WTC11 (cell line): ENCODE results near the gene ARHGAP15. TPM values are rescaled to one million over a fixed set of nuclear protein-coding genes. Genes with fewer than 3 reads are reported as not detected.

ENCODE experiments used
- ATAC-seq: fragments of 200-7000 bp; cut with Tn5 transposase; 2 replicates; pipeline ENCODE4 v1.10.0; 2021; ENCODE audit warnings: mild to moderate bottlenecking, moderate library complexity
- CTCF ChIA-PET: fragments of 300-600 bp; sonication (Branson Sonifier 250); formaldehyde crosslinking; loops from one replicate; lab custom pipeline; 2021; ENCODE audit warnings: antibody characterized with exemption; lab: Charles Lee
- POLR2A ChIA-PET: fragments of 350-600 bp; sonication (Branson Sonifier 250); formaldehyde crosslinking; loops from one replicate; lab custom pipeline; 2021; ENCODE audit warnings: antibody characterized with exemption; lab: Charles Lee
- DNase-seq: peaks from one replicate; pipeline ENCODE4 v3.0.0; 2021; ENCODE audit warnings: low spot score
- H3K27ac Mint-ChIP-seq: 2 replicates; pipeline ENCODE4 v1.8.0; 2021; ENCODE audit warnings: mixed read lengths
- H3K27me3 Mint-ChIP-seq: 2 replicates; pipeline ENCODE4 v1.8.0; 2021; ENCODE audit warnings: low read depth, mild to moderate bottlenecking, moderate library complexity, mixed read lengths
- H3K36me3 Mint-ChIP-seq: 2 replicates; pipeline ENCODE4 v1.8.0; 2021; ENCODE audit warnings: mixed read lengths
- H3K4me1 Mint-ChIP-seq: 2 replicates; pipeline ENCODE4 v1.8.0; 2022; ENCODE audit warnings: mixed read lengths
- H3K4me3 Mint-ChIP-seq: 2 replicates; pipeline ENCODE4 v1.8.0; 2021; ENCODE audit warnings: mild to moderate bottlenecking, moderate library complexity, mixed read lengths
- H3K9me3 Mint-ChIP-seq: 2 replicates; pipeline ENCODE4 v1.8.0; 2021; ENCODE audit warnings: mixed read lengths
- ATF3 ChIP-seq: sonication (generic); formaldehyde crosslinking; conservative IDR thresholded peaks from 2 replicates; pipeline ENCODE4 v1.8.1; 2022; ENCODE audit warnings: mild to moderate bottlenecking, missing genetic modification reagents
- CREM ChIP-seq: sonication (generic); formaldehyde crosslinking; IDR thresholded peaks from 2 replicates; pipeline ENCODE4 v1.8.1; 2022; ENCODE audit warnings: mild to moderate bottlenecking, missing genetic modification reagents, moderate library complexity
- CTCF ChIP-seq: fragments of 200-600 bp; IDR thresholded peaks from 2 replicates; pipeline ENCODE4 v1.8.0; 2022; ENCODE audit warnings: antibody characterized with exemption
- E2F5 ChIP-seq: sonication (generic); formaldehyde crosslinking; IDR thresholded peaks from 2 replicates; pipeline ENCODE4 v1.8.1; 2022; ENCODE audit warnings: mild to moderate bottlenecking, moderate library complexity, missing genetic modification reagents
- ELF4 ChIP-seq: sonication (generic); formaldehyde crosslinking; IDR thresholded peaks from 2 replicates; pipeline ENCODE4 v1.8.1; 2022; ENCODE audit warnings: low read depth, mild to moderate bottlenecking, moderate library complexity, missing genetic modification reagents
- EMX1 ChIP-seq: fragments of 250-450 bp; sonication (Bioruptor Pico); IDR thresholded peaks from 2 replicates; pipeline ENCODE4 v1.8.0; 2021; ENCODE audit warnings: mild to moderate bottlenecking
- FOXJ3 ChIP-seq: sonication (generic); formaldehyde crosslinking; IDR thresholded peaks from 2 replicates; pipeline ENCODE4 v1.9.0; 2021; ENCODE audit warnings: missing genetic modification reagents, mild to moderate bottlenecking, borderline replicate concordance
- FOXP1 ChIP-seq: sonication (generic); formaldehyde crosslinking; IDR thresholded peaks from 2 replicates; pipeline ENCODE4 v1.8.0; 2022; ENCODE audit warnings: missing genetic modification reagents, mild to moderate bottlenecking, moderate library complexity, borderline replicate concordance
- FOXP4 ChIP-seq: sonication (generic); formaldehyde crosslinking; IDR thresholded peaks from 2 replicates; pipeline ENCODE4 v1.8.0; 2022; ENCODE audit warnings: mild to moderate bottlenecking, missing genetic modification reagents
- NFYB ChIP-seq: sonication (generic); formaldehyde crosslinking; conservative IDR thresholded peaks from 2 replicates; pipeline ENCODE4 v1.8.0; 2022; ENCODE audit warnings: low read depth, missing genetic modification reagents
- NR2C2 ChIP-seq: sonication (generic); formaldehyde crosslinking; IDR thresholded peaks from 2 replicates; pipeline ENCODE4 v1.8.0; 2022; ENCODE audit warnings: mild to moderate bottlenecking, missing genetic modification reagents
- OVOL2 ChIP-seq: fragments of 250-450 bp; sonication (Bioruptor Pico); IDR thresholded peaks from 2 replicates; pipeline ENCODE4 v1.9.0; 2021; ENCODE audit warnings: mild to moderate bottlenecking, borderline replicate concordance
- RORB ChIP-seq: fragments of 250-450 bp; sonication (Bioruptor Pico); IDR thresholded peaks from 2 replicates; pipeline ENCODE4 v1.9.0; 2021; ENCODE audit warnings: mild to moderate bottlenecking
- SMAD4 ChIP-seq: sonication (generic); formaldehyde crosslinking; IDR thresholded peaks from 2 replicates; pipeline ENCODE4 v1.8.0; 2022; ENCODE audit warnings: mild to moderate bottlenecking, missing genetic modification reagents
- TCF7 ChIP-seq: sonication (generic); formaldehyde crosslinking; IDR thresholded peaks from 2 replicates; pipeline ENCODE4 v1.8.0; 2022; ENCODE audit warnings: mild to moderate bottlenecking, low read depth, missing genetic modification reagents, moderate library complexity
- USF1 ChIP-seq: sonication (generic); formaldehyde crosslinking; IDR thresholded peaks from 2 replicates; pipeline ENCODE4 v1.8.0; 2022; ENCODE audit warnings: mild to moderate bottlenecking, missing genetic modification reagents
- USF2 ChIP-seq: sonication (generic); formaldehyde crosslinking; IDR thresholded peaks from 2 replicates; pipeline ENCODE4 v1.8.1; 2023; ENCODE audit warnings: mild to moderate bottlenecking, missing genetic modification reagents, moderate library complexity
- ZMAT4 ChIP-seq: fragments of 250-450 bp; sonication (Bioruptor Pico); IDR thresholded peaks from 2 replicates; pipeline ENCODE4 v1.9.0; 2021; ENCODE audit warnings: mild to moderate bottlenecking
- ZNF232 ChIP-seq: sonication (generic); formaldehyde crosslinking; IDR thresholded peaks from 2 replicates; pipeline ENCODE4 v1.8.0; 2022; ENCODE audit warnings: mild to moderate bottlenecking, missing genetic modification reagents
- ZNF263 ChIP-seq: sonication (generic); formaldehyde crosslinking; IDR thresholded peaks from 2 replicates; pipeline ENCODE4 v1.8.1; 2022; ENCODE audit warnings: low read depth, mild to moderate bottlenecking, moderate library complexity, missing genetic modification reagents
- ZNF317 ChIP-seq: sonication (generic); formaldehyde crosslinking; IDR thresholded peaks from 2 replicates; pipeline ENCODE4 v1.8.1; 2023; ENCODE audit warnings: low read depth, mild to moderate bottlenecking, moderate library complexity, missing genetic modification reagents, borderline replicate concordance
- ZNF532 ChIP-seq: fragments of 250-450 bp; sonication (Bioruptor Pico); IDR thresholded peaks from 2 replicates; pipeline ENCODE4 v1.9.0; 2021; ENCODE audit warnings: mild to moderate bottlenecking, borderline replicate concordance
- total RNA-seq: library from RNA; stranded (reverse); gene quantifications from 3 replicates; pipeline ENCODE4 v1.2.3, GENCODE V29; 2021

Gene ARHGAP15
- total RNA-seq, 1 experiment from 2014 or later, result 0.28 TPM

GRCh38 chr2:143142598-143142997 lies 13.4 kb downstream of the ARHGAP15 start:
- no peaks in the 10 kb centered on the region for H3K36me3 Mint-ChIP-seq
- H3K4me1 Mint-ChIP-seq, result no peaks in the 10 kb centered on the region

GRCh38 chr2:143144813-143145455 lies 15.7 kb downstream of the ARHGAP15 start:
- POLR2A ChIA-PET, result no interaction called here
- H3K27me3 Mint-ChIP-seq, result no peaks in the 10 kb centered on the region
- H3K9me3 Mint-ChIP-seq, result no peaks in the 10 kb centered on the region
- H3K4me1 Mint-ChIP-seq, result peaks cover 6% of the 10 kb centered on the region
- CTCF ChIA-PET, result no interaction called here
- no peak overlapping the region for H3K27ac Mint-ChIP-seq
- H3K36me3 Mint-ChIP-seq, result no peaks in the 10 kb centered on the region
- DNase-seq (no peak), ATAC-seq (no peak)
- H3K4me3 Mint-ChIP-seq, result no peak overlapping the region
- TF ChIP-seq OVOL2 (no peak), FOXP4 (CRISPR knock-in tag) (no peak), E2F5 (CRISPR knock-in tag) (no peak), ATF3 (no peak), TCF7 (CRISPR knock-in tag) (no peak), CTCF (no peak), CREM (no peak), ZNF232 (no peak), ZNF263 (CRISPR knock-in tag) (no peak), FOXJ3 (CRISPR knock-in tag) (no peak)

More at GRCh38 chr2:143142598-143142997, 13.4 kb downstream of the ARHGAP15 start:
- ATAC-seq (no peak), DNase-seq (no peak)
- Mint-ChIP-seq H3K4me3 (no peak overlapping the region), H3K27me3 (no peaks in the 10 kb centered on the region), H3K27ac (no peak overlapping the region), H3K9me3 (no peaks in the 10 kb centered on the region)
- ChIA-PET CTCF (no interaction called here), POLR2A (no interaction called here)
- no peak for TF ChIP-seq ELF4 (CRISPR knock-in tag)
- no peak for TF ChIP-seq SMAD4
- TF ChIP-seq USF2 (CRISPR knock-in tag), result no peak
- no peak for TF ChIP-seq ZNF317

GRCh38 chr2:143146366-143146765 lies 17.1 kb downstream of the ARHGAP15 start:
- H3K9me3 Mint-ChIP-seq, result no peaks in the 10 kb centered on the region
- CTCF ChIA-PET, result no interaction called here
- H3K27ac Mint-ChIP-seq, result no peak overlapping the region
- H3K27me3 Mint-ChIP-seq, result no peaks in the 10 kb centered on the region
- no peak overlapping the region for H3K4me3 Mint-ChIP-seq
- DNase-seq (no peak), ATAC-seq (no peak)
- H3K4me1 Mint-ChIP-seq, result peaks cover 6% of the 10 kb centered on the region
- POLR2A ChIA-PET, result no interaction called here
- no peaks in the 10 kb centered on the region for H3K36me3 Mint-ChIP-seq
- no peak for TF ChIP-seq RORB (CRISPR knock-in tag)
- TF ChIP-seq FOXP1, result no peak
- no peak for TF ChIP-seq ZNF532 (CRISPR knock-in tag)
- no peak for TF ChIP-seq TCF7 (CRISPR knock-in tag)
- no peak for TF ChIP-seq EMX1
- no peak for TF ChIP-seq NR2C2
- no peak for TF ChIP-seq NFYB
- no peak for TF ChIP-seq USF1 (CRISPR knock-in tag)
- no peak for TF ChIP-seq ZMAT4
